ENCODE results near the gene TENM4.

- TF ChIP-seq CREB1 (IDR thresholded peaks at IDR 0.05; ENCODE audit: low read depth), result no peak
- TF ChIP-seq NFIC (IDR thresholded peaks at IDR 0.05), result no peak
- no peak for TF ChIP-seq REST (IDR thresholded peaks at IDR 0.05; ENCODE audit: low read depth)
- no peak for TF ChIP-seq CEBPB (IDR thresholded peaks at IDR 0.05)
- no peak for TF ChIP-seq TAF1 (IDR thresholded peaks at IDR 0.05; ENCODE audit: low read depth)
- no peak for TF ChIP-seq MAX (IDR thresholded peaks at IDR 0.05)
- no peak for TF ChIP-seq RAD21 (IDR thresholded peaks at IDR 0.05; ENCODE audit: low read depth)
- TF ChIP-seq FOXM1 (IDR thresholded peaks at IDR 0.05; ENCODE audit: borderline replicate concordance, low read depth), result no peak
- TF ChIP-seq EGR1 (IDR thresholded peaks at IDR 0.05), result no peak
- TF ChIP-seq EP300 (IDR thresholded peaks at IDR 0.05; ENCODE audit: borderline replicate concordance), result no peak
- no peak for TF ChIP-seq TEAD4 (IDR thresholded peaks at IDR 0.05)
These were observed 502.8 kb downstream of the TENM4 start for GRCh38 chr11:78938036-78938435.

Data from Ishikawa (cell line).